ENCODE results near the gene NOD1.

The NOD1 gene

GRCh38 chr7:30470163-30470770 is 8.3 kb downstream of the NOD1 start:
- no peak for DNase-seq

GRCh38 chr7:30469303-30469702 is 9.3 kb downstream of the NOD1 start:
- peak; percentile 99 for DNase-seq

- no peak for DNase-seq
These were observed 9.8 kb downstream of the NOD1 start for GRCh38 chr7:30468791-30469190.

GRCh38 chr7:30468041-30468440 is 10.5 kb downstream of the NOD1 start:
- DNase-seq, result no peak

- no peak for DNase-seq
These were observed 11.3 kb downstream of the NOD1 start for GRCh38 chr7:30467271-30467670.

- peak; percentile 13 for DNase-seq
These were observed 12.3 kb downstream of the NOD1 start for GRCh38 chr7:30466266-30466665.

GRCh38 chr7:30465811-30466180 is 12.8 kb downstream of the NOD1 start:
- DNase-seq, result no peak

GRCh38 chr7:30465046-30465810 is 13.4 kb downstream of the NOD1 start:
- DNase-seq, result peak; percentile 61

- DNase-seq, result peak; percentile 20
These were observed 14.3 kb downstream of the NOD1 start for GRCh38 chr7:30464231-30464671.

- peak; percentile 27 for DNase-seq
These were observed 15.0 kb downstream of the NOD1 start for GRCh38 chr7:30463405-30464145.

GRCh38 chr7:30462179-30462578 is 16.4 kb downstream of the NOD1 start:
- no peak for DNase-seq

- no peak for DNase-seq
These were observed 18.3 kb downstream of the NOD1 start for GRCh38 chr7:30460246-30460633.

- DNase-seq, result peak; percentile 98
These were observed 18.9 kb downstream of the NOD1 start for GRCh38 chr7:30459591-30460245.

- peak; percentile 15 for DNase-seq
These were observed 20.3 kb downstream of the NOD1 start for GRCh38 chr7:30458311-30458710.

GRCh38 chr7:30453921-30454320 is 24.7 kb downstream of the NOD1 start:
- DNase-seq, result peak; percentile 27

- DNase-seq, result no peak
These were observed 25.6 kb downstream of the NOD1 start for GRCh38 chr7:30453016-30453415.

- DNase-seq, result no peak
These were observed 26.2 kb downstream of the NOD1 start for GRCh38 chr7:30452280-30452930.

GRCh38 chr7:30451539-30452279 is 26.9 kb downstream of the NOD1 start:
- DNase-seq, result no peak

GRCh38 chr7:30450983-30451497 is 27.5 kb downstream of the NOD1 start:
- no peak for DNase-seq

GRCh38 chr7:30450240-30450982 is 28.2 kb downstream of the NOD1 start:
- no peak for DNase-seq

All from fibroblast of skin of right quadriceps (primary cell).